H1 (cell line): ENCODE measurements around the gene CD84. TPM values are rescaled to one million over a fixed set of nuclear protein-coding genes. Genes with fewer than 3 reads are reported as not detected.
"Not testable (repeated sequence)": the region's sequence is repeated elsewhere in the genome, so short reads cannot be mapped to it uniquely, and the experiment has no call there.

ENCODE experiments used
- CTCF ChIA-PET: fragments of 300-600 bp; sonication (Branson Sonifier 250); formaldehyde crosslinking; loops from one replicate; lab custom pipeline; 2021; ENCODE audit not compliant: partially characterized antibody; lab: Charles Lee
- POLR2A ChIA-PET: fragments of 300-600 bp; sonication (Branson Sonifier 250); formaldehyde crosslinking; loops from one replicate; lab custom pipeline; 2021; ENCODE audit warnings: inconsistent platforms; ENCODE audit not compliant: partially characterized antibody; lab: Charles Lee
- DNase-seq, 2 experiments: peaks; one replicate each; pipeline versions ENCODE4 v3.0.0 to v3.0.0-alpha.2; 2010 to 2022; ENCODE audit warnings: low spot score in 2 of 2, low read depth in 1 of 2, mixed read lengths in 1 of 2
- FAIRE-seq: peaks from 2 replicates; lab custom pipeline; 2011; peaks lifted over from hg19 to GRCh38; lab: Jason Lieb, UNC
- H2AFZ ChIP-seq: 2 replicates; pipeline ENCODE4 v1.8.1; 2012; ENCODE audit warnings: low read length, inconsistent platforms
- H2AK5ac ChIP-seq: 2 replicates; pipeline ENCODE4 v1.6.1; 2013; ENCODE audit warnings: low read depth, low read length
- H2BK120ac ChIP-seq: replicated peaks from 2 replicates; pipeline ENCODE3; 2013; ENCODE audit warnings: low read depth, low read length, inconsistent platforms
- H2BK12ac ChIP-seq: 2 replicates; pipeline ENCODE4 v1.6.1; 2013; ENCODE audit warnings: low read depth, low read length
- H2BK15ac ChIP-seq: 2 replicates; pipeline ENCODE4 v1.6.1; 2013; ENCODE audit warnings: low read length
- H2BK20ac ChIP-seq: 2 replicates; pipeline ENCODE4 v1.6.1; 2013; ENCODE audit warnings: low read length
- H2BK5ac ChIP-seq: 2 replicates; pipeline ENCODE4 v1.6.1; 2013; ENCODE audit warnings: low read depth, low read length
- H3K14ac ChIP-seq: 2 replicates; pipeline ENCODE4 v1.6.1; 2013; ENCODE audit warnings: inconsistent platforms; ENCODE audit not compliant: insufficient read length
- H3K18ac ChIP-seq: 2 replicates; pipeline ENCODE4 v1.6.1; 2013; ENCODE audit warnings: low read length; ENCODE audit errors: extremely low read depth
- H3K23ac ChIP-seq: 2 replicates; pipeline ENCODE4 v1.6.1; 2013; ENCODE audit warnings: inconsistent platforms; ENCODE audit not compliant: insufficient read length
- H3K23me2 ChIP-seq: 2 replicates; pipeline ENCODE4 v1.6.1; 2013; ENCODE audit warnings: low read depth, low read length
- H3K27ac ChIP-seq: 2 replicates; pipeline ENCODE4 v1.6.1; 2011; ENCODE audit warnings: low read depth, low read length, inconsistent platforms
- H3K27me3 ChIP-seq, 4 experiments: replicated peaks in 1 of 4; 1 replicate in 1 of 4; 2 replicates in 3 of 4; pipeline versions ENCODE4 v1.6.1 to v1.8.1; 2011 to 2013; ENCODE audit warnings: low read length in 3 of 4, mild to moderate bottlenecking in 3 of 4, inconsistent platforms in 2 of 4, mixed read lengths in 2 of 4, moderate library complexity in 1 of 4; ENCODE audit not compliant: control insufficient read depth in 3 of 4, insufficient read depth in 3 of 4; ENCODE audit errors: extremely low read depth in 1 of 4
- H3K36me3 ChIP-seq, 4 experiments: 2 replicates each; pipeline versions ENCODE4 v1.6.1 to v1.8.1; 2011 to 2013; ENCODE audit warnings: mild to moderate bottlenecking in 4 of 4, low read length in 3 of 4, moderate library complexity in 2 of 4, control low read depth in 1 of 4, inconsistent platforms in 1 of 4; ENCODE audit not compliant: insufficient read depth in 4 of 4, control insufficient read depth in 2 of 4
- H3K4ac ChIP-seq: replicated peaks from 2 replicates; pipeline ENCODE3; 2013; ENCODE audit warnings: low read length, low read depth, mixed read lengths, inconsistent platforms; ENCODE audit not compliant: insufficient read length
- H3K4me1 ChIP-seq, 4 experiments: replicated peaks in 1 of 4; 1 replicate in 1 of 4; 2 replicates in 3 of 4; pipeline versions ENCODE4 v1.6.1 to v1.8.1; 2011 to 2013; ENCODE audit warnings: low read length in 3 of 4, inconsistent platforms in 2 of 4, mixed read lengths in 1 of 4; ENCODE audit not compliant: insufficient read depth in 4 of 4, control insufficient read depth in 3 of 4
- H3K4me2 ChIP-seq, 2 experiments: 2 replicates each; pipeline versions ENCODE4 v1.6.1 to v1.8.1; 2011 to 2013; ENCODE audit warnings: low read depth in 2 of 2, low read length in 2 of 2, control low read depth in 1 of 2, inconsistent platforms in 1 of 2, mild to moderate bottlenecking in 1 of 2; ENCODE audit not compliant: insufficient read depth in 1 of 2
- H3K4me3 ChIP-seq, 4 experiments: fragments of 200-600, 300-600 bp in 1 of 4; sonication (generic), shearing (Covaris generic), sonication (Bioruptor Twin) in 1 of 4; 2 replicates each; pipeline versions ENCODE4 v1.5.1 to v1.8.1; 2011 to 2016; ENCODE audit warnings: low read length in 4 of 4, low read depth in 3 of 4, control low read depth in 2 of 4, inconsistent platforms in 2 of 4, mild to moderate bottlenecking in 2 of 4, mixed read lengths in 1 of 4, moderate library complexity in 1 of 4; ENCODE audit not compliant: insufficient read depth in 2 of 4; ENCODE audit errors: extremely low read depth in 1 of 4
- H3K56ac ChIP-seq: replicated peaks from 2 replicates; pipeline ENCODE3; 2013; ENCODE audit warnings: low read depth, mild to moderate bottlenecking, mixed read lengths, low read length, inconsistent platforms; ENCODE audit not compliant: insufficient read length
- H3K79me1 ChIP-seq: 2 replicates; pipeline ENCODE4 v1.6.1; 2013; ENCODE audit warnings: low read depth, low read length, control low read depth
- H3K79me2 ChIP-seq, 2 experiments: 2 replicates each; pipeline versions ENCODE4 v1.6.1 to v1.8.1; 2012 to 2013; ENCODE audit warnings: low read length in 2 of 2, mild to moderate bottlenecking in 2 of 2, inconsistent platforms in 1 of 2; ENCODE audit not compliant: insufficient read depth in 2 of 2, control insufficient read depth in 1 of 2
- H3K9ac ChIP-seq, 4 experiments: replicated peaks in 1 of 4; 1 replicate in 1 of 4; 2 replicates in 3 of 4; pipeline versions ENCODE4 v1.6.1 to v1.8.1; 2011 to 2013; ENCODE audit warnings: low read depth in 3 of 4, low read length in 3 of 4, control low read depth in 2 of 4, mild to moderate bottlenecking in 2 of 4, moderate library complexity in 2 of 4, inconsistent platforms in 1 of 4; ENCODE audit errors: extremely low read depth in 1 of 4
- H3K9me3 ChIP-seq, 2 experiments: 2 replicates each; pipeline versions ENCODE4 v1.6.1 to v1.8.1; 2012 to 2013; ENCODE audit warnings: mild to moderate bottlenecking in 2 of 2, moderate library complexity in 2 of 2, control low read depth in 1 of 2, inconsistent platforms in 1 of 2, low read depth in 1 of 2, low read length in 1 of 2, mixed read lengths in 1 of 2; ENCODE audit not compliant: insufficient read depth in 2 of 2
- H4K20me1 ChIP-seq, 2 experiments: replicated peaks in 1 of 2; 2 replicates each; pipeline versions ENCODE3 to v1.8.1; 2011 to 2013; ENCODE audit warnings: inconsistent platforms in 2 of 2, low read length in 2 of 2, mild to moderate bottlenecking in 1 of 2; ENCODE audit not compliant: insufficient read depth in 2 of 2, control insufficient read depth in 1 of 2
- H4K5ac ChIP-seq: 2 replicates; pipeline ENCODE4 v1.6.1; 2013; ENCODE audit warnings: low read length, low read depth, mixed read lengths, inconsistent platforms; ENCODE audit not compliant: insufficient read length
- H4K8ac ChIP-seq: 2 replicates; pipeline ENCODE4 v1.8.0; 2013; ENCODE audit warnings: mild to moderate bottlenecking, moderate library complexity, low read length, inconsistent platforms; ENCODE audit not compliant: insufficient read depth; ENCODE audit errors: extremely low read depth
- H4K91ac ChIP-seq: replicated peaks from 2 replicates; pipeline ENCODE3; 2013; ENCODE audit warnings: low read length, mixed read lengths, inconsistent platforms; ENCODE audit not compliant: insufficient read length
- RNF2 ChIP-seq: fragments of 200-900, 300-1000 bp; sonication (generic); IDR thresholded peaks from 2 replicates; pipeline ENCODE4 v1.7.1; 2016; ENCODE audit warnings: borderline replicate concordance, low read depth, mild to moderate bottlenecking, antibody characterized with exemption, low read length; ENCODE audit not compliant: poor library complexity, severe bottlenecking; ENCODE audit errors: missing control alignments
- WGBS, 2 experiments: shearing (Covaris generic) in 1 of 2; methylation state at CpG; one replicate each; pipeline versions ENCODE4 v1.1.6 to v1.1.7; 2013 to 2015; ENCODE audit warnings: low lambda C conversion rate in 2 of 2, mixed read lengths in 2 of 2, inconsistent platforms in 1 of 2, low coverage in 1 of 2, missing lambda C conversion rate in 1 of 2; ENCODE audit not compliant: insufficient replicate concordance in 2 of 2, insufficient coverage in 1 of 2, insufficient read length in 1 of 2; ENCODE audit errors: extremely low coverage in 1 of 2, missing lambda C conversion rate in 1 of 2; 5-methylcytosine and 5-hydroxymethylcytosine counted together
- polyA plus RNA-seq, 7 experiments: library from polyadenylated mRNA; depleted of rRNA in 3 of 7; stranded (reverse) in 5 of 7; unstranded in 2 of 7; fragments of >200 nt in 5 of 7; fragments of 200-250 nt in 2 of 7; gene quantifications; 1 replicate in 5 of 7; 2 replicates in 1 of 7; 4 replicates in 1 of 7; pipeline versions ENCODE4 v1.2.1 to v1.2.3, GENCODE V29; 2011 to 2013; ENCODE audit warnings: missing spikeins in 2 of 7, mixed read lengths in 2 of 7
- total RNA-seq: library from RNA; stranded (reverse); fragmentation: NEBNext Ultra II Directional; extraction: Animal tissue kit (Norgen Biotek cat#: 25700); gene quantifications from 2 replicates; pipeline ENCODE4 v1.2.1, GENCODE V29; 2021

The CD84 gene
- total and polyA plus RNA-seq, 2 of the 8 experiments (the other 6 are each of a cell fraction or from before 2014, with no cell fraction given) = not detected

DNA sequence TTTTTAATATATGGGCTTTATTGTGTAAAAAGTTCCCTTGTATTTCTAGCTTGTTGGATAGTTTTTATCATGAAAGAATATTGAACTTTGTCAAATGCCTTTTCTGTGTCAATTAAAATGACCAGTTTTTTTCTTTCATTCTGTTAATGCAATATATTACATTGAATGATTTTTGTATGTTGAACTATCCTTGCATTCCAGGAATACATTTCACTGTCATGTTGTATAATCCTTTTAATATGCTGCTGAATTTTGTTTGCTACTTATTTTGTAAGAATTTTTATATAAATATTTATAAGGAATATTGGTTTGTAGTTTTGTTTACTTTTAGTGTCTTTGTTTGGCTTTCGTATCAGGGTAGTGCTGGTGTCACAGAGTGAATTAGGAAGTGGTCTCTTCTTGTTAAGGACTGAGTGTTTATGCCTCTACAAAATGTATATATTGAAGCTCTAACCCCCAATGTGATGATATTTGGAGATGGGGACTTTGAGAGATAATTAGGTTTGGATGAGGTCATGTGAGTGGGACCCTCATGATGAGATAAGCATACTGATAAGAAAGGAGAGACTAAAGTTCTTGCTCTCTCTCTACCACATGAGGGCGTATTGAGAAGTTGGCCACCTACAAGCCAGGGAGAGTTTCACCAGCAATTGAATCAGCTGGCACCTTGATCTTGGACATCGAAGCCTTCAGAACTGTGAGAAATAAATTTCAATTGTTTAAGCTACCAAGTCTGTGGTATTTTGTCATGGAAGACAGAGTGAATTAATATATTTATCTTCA, 44.3 kb downstream of the CD84 start (continued):
- TF ChIP-seq RNF2 = no peak

DNA sequence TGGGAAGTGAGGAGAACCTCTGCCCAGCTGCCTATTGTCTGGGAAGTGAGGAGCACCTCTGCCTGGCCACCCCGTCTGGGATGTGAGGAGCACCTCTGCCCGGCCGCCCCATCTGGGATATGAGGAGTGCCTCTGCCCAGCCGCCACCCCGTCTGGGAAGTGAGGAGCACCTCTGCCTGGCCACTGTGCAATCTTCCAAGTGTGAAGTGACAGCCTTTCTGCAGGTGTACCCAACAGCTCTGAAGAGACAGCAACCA, 46.8 kb downstream of the CD84 start:
- H3K56ac ChIP-seq, H2BK120ac ChIP-seq, DNase-seq, H4K20me1 ChIP-seq, H3K4me2 ChIP-seq, H3K23ac ChIP-seq, H3K36me3 ChIP-seq, H4K91ac ChIP-seq, H3K4me1 ChIP-seq, H3K4ac ChIP-seq, H4K8ac ChIP-seq, H3K79me1 ChIP-seq, H3K27me3 ChIP-seq, H3K18ac ChIP-seq, FAIRE-seq, POLR2A ChIA-PET, H2BK5ac ChIP-seq, H3K14ac ChIP-seq, H4K5ac ChIP-seq, H2BK12ac ChIP-seq, H3K27ac ChIP-seq, H3K9ac ChIP-seq, H2BK15ac ChIP-seq, H3K23me2 ChIP-seq, H3K4me3 ChIP-seq, H2AK5ac ChIP-seq, H2BK20ac ChIP-seq, CTCF ChIA-PET, H2AFZ ChIP-seq, H3K79me2 ChIP-seq: not testable (repeated sequence)
- peaks cover 6 to 15% of the 10 kb centered on the region in 2 experiments; a peak in 3 of 4 replicates for H3K9me3 ChIP-seq
- WGBS, 2 experiments = 87% methylated on average over 5 of the region's 5 CpGs; no CpG with 5 or more reads in 1 of the 2 experiments
